Muscle of arm (tissue), 12 donors: Measurements from ENCODE around the gene LCOR. TPM values are rescaled to one million over a fixed set of nuclear protein-coding genes. Genes with fewer than 3 reads are reported as not detected.
A peak's percentile ranks its signal among the peaks of the same experiment; 100 is the strongest.

Experiments used
- DNase-seq: peaks from one replicate; pipeline ENCODE4 v3.0.0-alpha.2; 2013
- polyA plus RNA-seq, 12 donors: library from polyadenylated mRNA; unstranded; fragments of 120-200 nt; gene quantifications; one replicate each; pipeline ENCODE4 v1.2.1, GENCODE V29; 2013; ENCODE audit not compliant: insufficient read length in 12 of 12

LCOR gene
- polyA plus RNA-seq, 12 donors, result 12.0 to 24.9 (median 17.1) TPM; not detected in 1

DNA sequence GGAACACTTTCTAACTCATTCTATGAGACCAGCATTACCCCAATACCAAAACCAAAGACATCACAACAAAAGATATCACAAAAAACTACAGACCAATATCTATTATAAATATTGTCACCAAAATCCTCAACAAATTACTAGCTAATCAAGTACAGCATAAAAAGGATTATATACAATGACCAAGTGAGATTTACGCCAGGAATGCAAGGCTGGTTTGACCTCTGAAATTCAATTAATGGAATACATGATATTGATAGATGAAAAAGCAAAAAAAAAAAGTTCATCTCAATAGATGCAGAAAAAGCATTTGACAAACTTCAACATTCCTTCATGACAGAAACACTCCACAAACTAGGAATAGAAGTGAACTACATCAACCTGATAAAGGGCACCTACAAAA is 175.3 kb downstream of the LCOR start:
- no peak for DNase-seq

- DNase-seq, result no peak
Observed at GRCh38 chr10:97010695-97011206, 178.7 kb downstream of the LCOR start.

DNA sequence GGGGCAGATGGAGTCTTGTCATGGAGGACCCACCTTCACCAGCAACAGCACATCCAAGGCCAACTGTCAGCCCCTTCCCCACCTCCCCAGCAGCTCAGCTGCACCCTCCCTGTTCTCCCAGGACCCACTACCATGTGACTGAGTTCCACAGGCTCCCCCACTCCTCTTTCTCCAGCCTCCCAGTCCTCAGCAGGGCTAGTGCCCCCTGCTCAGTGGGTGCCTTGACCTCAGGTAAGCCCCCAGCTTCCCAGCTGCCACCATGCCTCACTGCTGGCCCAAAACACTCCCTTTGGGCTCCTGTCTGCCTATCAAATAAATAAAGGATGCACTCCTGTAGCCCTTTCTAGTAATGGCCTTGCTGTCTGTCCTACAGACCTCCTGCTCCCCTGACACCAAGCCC is 179.3 kb downstream of the LCOR start:
- DNase-seq, result no peak

- no peak for DNase-seq
Observed at GRCh38 chr10:97012470-97012869, 180.4 kb downstream of the LCOR start.

GRCh38 chr10:97013568-97013967 is 181.5 kb downstream of the LCOR start:
- DNase-seq, result no peak

DNA sequence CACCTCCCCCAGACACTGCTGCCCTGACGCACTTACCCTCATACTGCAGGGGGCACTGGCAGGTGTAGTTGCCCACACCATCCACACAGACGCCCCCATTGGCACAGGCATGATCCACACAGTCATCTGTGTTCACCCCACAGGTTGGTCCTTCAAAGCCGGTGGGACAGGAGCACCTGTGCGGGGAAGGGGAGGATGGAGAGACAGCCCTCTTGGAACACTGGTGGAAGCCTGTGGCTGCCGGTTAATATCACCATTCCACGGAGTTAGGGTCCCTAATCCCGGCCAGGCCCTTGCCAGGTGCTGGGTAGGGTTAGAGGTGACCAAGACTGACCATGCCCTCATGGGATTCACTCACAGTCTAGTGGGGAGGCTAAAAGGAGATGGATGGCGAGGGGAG is 181.9 kb downstream of the LCOR start:
- DNase-seq, result no peak

- DNase-seq, result no peak
Observed at GRCh38 chr10:97015240-97015639, 183.1 kb downstream of the LCOR start.

- DNase-seq, result no peak
Observed at GRCh38 chr10:97016728-97017473, 184.8 kb downstream of the LCOR start.

DNA sequence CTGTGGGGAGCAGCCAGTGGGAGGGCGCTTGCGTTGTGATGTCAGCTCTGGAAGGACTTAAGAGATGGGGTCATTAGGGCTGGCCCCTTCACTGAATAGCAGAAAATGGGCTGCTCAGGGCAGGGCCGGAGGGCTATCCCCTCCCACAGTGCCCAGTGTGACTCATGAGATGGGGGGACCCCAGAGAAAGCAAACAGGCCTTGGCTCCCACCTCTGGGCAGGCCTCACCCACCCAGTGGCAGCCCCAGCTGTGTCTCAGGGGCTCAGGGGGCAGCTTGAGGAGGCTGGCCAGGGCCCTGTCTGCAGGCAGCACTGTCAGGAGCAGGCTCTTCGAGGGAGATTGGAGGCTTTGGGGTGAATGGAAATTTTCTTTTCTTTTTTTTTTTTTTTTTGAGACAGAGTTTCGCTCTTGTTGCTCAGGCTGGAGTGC is 185.4 kb downstream of the LCOR start:
- no peak for DNase-seq

DNA sequence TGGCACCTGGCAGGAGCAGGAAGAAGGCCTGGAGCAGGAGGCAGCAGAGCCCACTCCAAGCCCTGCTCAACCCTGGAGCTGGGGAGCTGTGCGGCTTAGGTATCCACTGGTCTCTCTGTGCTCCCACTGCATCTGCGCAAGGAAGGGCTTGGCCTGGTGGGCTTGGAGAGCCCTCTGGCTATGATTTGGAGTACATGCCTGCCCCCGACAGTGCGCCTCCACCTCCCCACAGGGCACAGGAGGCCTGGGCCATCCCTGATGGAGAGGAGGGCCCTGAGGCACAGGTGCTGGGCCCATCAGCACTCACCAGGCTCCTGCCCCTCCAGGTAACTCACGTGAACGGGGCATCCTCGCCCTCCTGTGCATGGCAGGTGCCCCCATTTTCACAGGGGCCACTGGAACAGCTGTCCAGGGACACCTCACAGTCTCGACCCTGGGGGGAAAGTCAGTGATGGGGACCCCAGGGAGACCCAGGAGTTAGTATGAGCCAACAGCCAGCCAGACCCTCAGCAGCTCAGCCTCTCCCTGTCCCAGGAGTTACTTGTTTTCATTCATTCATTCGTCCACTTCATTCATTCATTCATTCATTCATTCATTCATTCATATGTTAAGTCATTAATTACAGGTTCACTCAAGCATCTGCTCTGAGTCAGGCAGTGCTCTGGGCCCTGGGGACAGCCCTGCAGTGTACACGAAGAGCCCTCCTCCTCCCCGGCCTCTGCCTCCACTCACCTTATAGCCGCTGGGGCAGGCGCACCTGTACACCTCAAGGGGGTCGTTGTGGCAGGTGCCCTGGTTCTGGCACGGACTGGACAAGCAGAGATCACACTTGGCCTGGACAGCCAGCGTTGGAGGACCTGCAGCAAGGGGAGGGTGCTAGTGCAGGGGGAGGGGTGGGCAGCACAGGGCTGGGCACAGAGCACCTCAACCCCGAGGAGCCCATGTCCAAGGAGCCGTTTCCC is 186.4 kb downstream of the LCOR start:
- DNase-seq, result no peak

DNA sequence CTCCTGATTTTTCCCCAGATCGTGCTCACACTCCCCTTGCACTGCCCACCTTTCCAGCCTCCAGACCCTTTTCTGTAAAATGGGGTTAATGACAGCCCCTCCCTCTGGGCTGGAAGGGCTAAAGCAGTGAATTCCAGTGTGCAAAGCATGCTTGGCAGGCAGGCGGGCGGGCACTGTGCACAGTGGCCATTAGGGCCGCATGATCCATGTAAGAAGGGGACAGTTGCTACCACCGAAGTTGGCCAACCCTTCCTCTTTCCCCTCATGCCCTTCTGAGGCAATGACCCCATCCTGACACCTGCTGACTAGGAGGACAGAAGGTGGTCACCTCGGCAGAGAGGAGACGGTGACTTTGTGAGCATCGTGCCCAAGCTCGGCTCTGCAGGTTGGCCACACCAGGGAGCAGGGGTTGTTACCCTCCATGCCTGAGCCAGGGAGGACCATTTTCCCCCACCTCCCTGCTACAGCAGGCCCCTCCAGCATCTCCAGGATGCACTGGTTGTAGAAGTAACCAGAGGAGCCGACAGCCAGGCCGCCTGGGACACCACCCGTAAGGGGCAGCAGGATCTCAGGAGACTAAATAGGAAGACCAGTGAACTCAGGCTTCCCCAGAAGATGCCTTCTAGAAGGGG is 187.2 kb downstream of the LCOR start:
- DNase-seq, result no peak

GRCh38 chr10:97020452-97021400 is 188.6 kb downstream of the LCOR start:
- peak; percentile 58 for DNase-seq

GRCh38 chr10:97022616-97023015 is 190.5 kb downstream of the LCOR start:
- DNase-seq, result no peak

DNA sequence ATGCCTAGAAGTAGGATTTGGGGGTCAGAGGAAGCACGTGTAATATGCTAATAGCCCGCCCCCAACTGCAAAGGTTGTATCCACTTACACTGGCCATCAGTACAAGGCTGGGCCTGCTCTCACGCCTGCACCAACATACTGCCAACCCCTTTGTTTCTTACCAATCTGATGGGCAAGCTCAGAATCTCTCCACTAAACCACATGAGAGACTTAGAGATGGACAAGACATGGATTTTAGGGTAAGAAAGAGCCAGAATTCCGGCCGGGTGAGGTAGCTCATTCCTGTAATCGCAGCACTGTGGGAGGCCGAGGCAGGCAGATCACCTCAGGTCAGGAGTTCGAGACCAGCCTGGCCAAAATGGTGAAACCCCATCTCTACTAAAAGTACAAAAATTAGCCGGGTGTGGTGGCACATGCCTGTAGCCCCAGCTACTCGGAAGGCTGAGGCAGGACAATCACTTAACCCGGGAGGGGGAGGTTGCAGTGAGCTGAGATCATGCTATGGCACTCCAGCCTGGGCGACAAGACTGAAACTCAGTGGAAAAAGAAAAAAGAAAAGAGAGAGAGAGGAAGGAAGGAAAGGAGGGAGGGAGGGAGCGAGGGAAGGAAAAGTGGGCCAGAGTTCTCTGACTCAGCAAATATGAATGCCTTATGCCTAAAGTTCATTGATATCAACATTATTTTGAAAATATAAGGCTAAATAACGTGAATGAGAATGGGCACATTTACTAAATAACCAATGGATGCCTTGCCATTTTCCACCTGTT is 191.5 kb downstream of the LCOR start:
- DNase-seq, result no peak

DNA sequence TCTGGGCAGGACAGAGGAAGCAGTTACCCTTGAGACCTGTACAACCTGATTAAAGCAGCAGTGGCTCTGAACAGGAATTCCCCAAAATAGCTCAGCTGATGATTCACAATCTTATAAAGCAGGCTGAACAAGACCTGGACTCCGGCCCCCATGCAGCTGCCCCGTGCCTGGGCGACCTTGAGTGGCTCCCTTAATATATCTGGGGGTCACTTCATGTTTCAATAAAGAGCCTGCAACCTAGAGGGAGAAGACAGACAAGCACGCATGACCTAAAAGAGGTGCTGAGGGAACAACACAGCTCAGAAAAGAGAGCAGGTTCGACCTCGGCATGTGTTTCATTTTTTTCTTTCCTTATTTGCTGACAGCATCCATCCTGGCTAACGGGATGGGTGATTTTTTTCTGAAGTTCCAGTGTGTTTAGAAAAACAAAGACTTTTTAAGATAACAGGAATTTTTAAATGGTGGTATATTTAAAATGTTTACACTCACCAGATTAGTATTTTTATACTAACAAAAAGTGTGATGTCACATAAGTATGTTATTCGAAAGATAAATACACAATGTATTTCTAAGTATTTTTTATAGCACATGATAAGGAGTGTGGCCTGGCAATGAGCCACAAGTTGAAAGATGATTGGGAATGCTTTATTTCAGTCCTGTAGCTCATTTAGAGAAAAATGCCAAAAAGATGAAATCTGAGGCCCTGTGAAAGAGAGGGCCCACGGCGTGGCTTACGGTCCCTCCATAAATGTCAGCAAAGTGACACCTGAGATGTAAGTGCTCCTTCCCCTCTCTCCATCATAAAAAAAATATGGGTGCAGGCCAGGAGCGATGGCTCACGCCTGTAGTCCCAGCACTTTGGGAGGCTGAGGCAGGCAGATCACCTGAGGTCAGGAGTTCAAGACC is 192.3 kb downstream of the LCOR start:
- no peak for DNase-seq

GRCh38 chr10:97025613-97026242 is 193.6 kb downstream of the LCOR start:
- no peak for DNase-seq

DNA sequence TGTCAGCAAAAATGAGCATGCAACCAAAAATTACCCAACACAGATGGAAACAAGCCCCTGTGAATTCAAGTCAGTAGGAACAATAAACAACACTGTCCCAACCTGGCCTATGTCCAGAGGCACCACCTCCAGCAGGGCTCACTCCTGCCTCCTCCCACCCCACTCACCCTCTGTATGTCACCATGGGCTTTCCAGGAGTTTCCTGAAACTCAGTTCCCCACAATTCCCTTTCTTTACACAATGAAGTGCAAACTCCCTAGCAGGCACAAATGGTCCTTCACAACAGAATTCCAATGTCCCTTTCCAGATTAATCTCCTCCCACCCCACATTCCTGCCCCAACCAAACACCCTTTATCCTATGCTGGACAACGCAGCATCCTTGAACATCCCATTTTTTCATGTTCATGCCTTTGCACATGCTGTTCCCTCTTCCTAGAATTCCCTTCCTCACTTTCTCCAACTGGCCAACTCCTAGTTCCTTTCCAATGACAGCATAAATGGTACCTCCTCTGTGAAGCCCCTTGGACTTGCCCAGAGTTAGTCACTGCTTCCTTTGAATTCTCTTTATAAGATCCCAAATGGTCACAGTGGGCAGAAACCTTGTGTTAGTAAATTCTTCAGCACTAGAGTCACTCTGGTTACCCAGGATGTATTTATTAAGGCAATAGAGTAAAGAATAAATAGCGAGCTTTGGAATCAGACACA is 196.2 kb downstream of the LCOR start:
- no peak for DNase-seq

GRCh38 chr10:97028832-97029178 is 196.7 kb downstream of the LCOR start:
- no peak for DNase-seq
